GM12891 (cell line): ENCODE measurements around the gene RHBDL1.

ENCODE experiments used
- PAX5 ChIP-seq: IDR thresholded peaks from 2 replicates; pipeline ENCODE4 v1.6.1; 2011; ENCODE audit warnings: low read length, moderate library complexity, mild to moderate bottlenecking; ENCODE audit not compliant: insufficient read depth, severe bottlenecking
- POLR2A ChIP-seq: IDR thresholded peaks from 2 replicates; pipeline ENCODE4 v1.6.1; 2011; ENCODE audit warnings: low read depth, low read length, control low read depth
- POLR2AphosphoS5 ChIP-seq: IDR thresholded peaks from 2 replicates; pipeline ENCODE4 v1.6.1; 2011; ENCODE audit warnings: low read depth, low read length, control low read depth
- POU2F2 ChIP-seq: IDR thresholded peaks from 2 replicates; pipeline ENCODE4 v1.6.1; 2011; ENCODE audit warnings: low read depth, mild to moderate bottlenecking, control low read depth, low read length, moderate library complexity
- SPI1 ChIP-seq: IDR thresholded peaks from 2 replicates; pipeline ENCODE4 v1.6.1; 2011; ENCODE audit warnings: low read depth, low read length, control low read depth
- TAF1 ChIP-seq: IDR thresholded peaks from 2 replicates; pipeline ENCODE4 v1.6.1; 2011; ENCODE audit warnings: low read depth, low read length, control low read depth

DNA sequence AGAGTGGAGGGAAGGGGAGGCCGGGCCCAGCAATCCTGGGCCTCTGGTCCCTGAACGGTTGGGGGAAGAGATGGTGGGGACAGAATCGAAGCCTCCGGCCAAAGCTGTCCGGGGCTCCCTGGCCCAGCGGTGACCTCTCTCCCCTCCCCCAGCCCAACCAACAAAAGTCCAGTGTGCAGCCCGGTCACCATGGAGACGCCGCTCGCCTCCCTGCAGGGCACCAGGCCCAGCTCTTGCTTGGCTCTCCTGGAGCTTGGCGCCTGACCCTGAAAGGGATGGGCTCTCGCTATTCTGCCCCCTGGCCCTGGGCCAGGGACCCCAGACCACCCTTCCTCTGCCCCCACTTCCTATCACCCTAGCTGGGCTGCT lies 40.7 kb downstream of the RHBDL1 start:
- TF ChIP-seq POLR2A: no peak
- no peak for TF ChIP-seq POLR2AphosphoS5
- no peak for TF ChIP-seq TAF1
- TF ChIP-seq SPI1: no peak
- no peak for TF ChIP-seq PAX5
- TF ChIP-seq POU2F2: no peak
